Fibroblast of villous mesenchyme (primary cell): Measurements from ENCODE around the gene ZNF581. TPM values are rescaled to one million over a fixed set of nuclear protein-coding genes. Genes with fewer than 3 reads are reported as not detected.

Source experiments
- DNase-seq: peaks from one replicate; pipeline ENCODE4 v3.0.0-alpha.2; 2010; ENCODE audit warnings: low read depth
- H3K4me3 ChIP-seq: 2 replicates; pipeline ENCODE4 v1.5.1; 2011; ENCODE audit warnings: low read depth, mild to moderate bottlenecking, low read length
- total RNA-seq: library from RNA; depleted of rRNA; stranded (reverse); fragments of >200 nt; gene quantifications from 2 replicates; pipeline ENCODE4 v1.2.3, GENCODE V29; 2012
- TF ChIP-seq, protein P1 (sequence below): IDR thresholded peaks from 2 replicates; pipeline ENCODE4 v1.5.1; 2012; ENCODE audit warnings: low read depth, mild to moderate bottlenecking, low read length; ENCODE audit not compliant: insufficient read depth

ZNF581 gene
- total RNA-seq, 1 donor = 13.0 TPM

DNA sequence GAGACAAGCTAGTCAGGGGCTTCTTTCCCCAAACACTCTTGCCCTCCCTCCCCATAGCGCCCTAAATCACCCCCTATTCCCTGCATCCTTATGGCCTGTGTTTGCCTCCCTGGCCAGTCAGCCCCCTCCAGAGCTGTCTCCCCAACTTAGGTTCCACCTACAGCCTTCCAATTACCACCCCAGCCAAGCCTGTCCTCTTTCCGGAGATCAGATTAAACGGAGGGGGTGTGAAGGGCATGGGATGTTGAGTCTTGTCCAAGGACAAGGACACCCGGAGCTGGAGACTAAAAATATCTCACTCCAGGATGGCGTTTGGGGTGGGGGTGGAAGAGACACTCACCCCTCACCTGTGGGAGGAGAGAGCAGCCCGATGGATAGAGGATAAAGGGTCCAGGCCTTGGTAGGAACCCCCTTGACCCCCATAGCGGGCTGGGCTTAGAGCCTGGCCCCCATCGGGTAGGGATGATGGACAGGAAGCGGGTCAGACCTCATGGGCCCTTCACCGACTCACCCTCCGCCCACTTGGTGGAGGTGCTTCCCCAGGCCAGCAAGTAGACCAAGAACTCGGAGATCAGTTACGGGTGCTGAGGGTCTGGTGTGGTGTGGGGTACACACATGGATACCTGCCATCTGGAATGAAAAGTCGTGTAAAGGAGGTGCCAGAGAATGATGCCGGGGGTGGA, 32.0 kb upstream of the ZNF581 start:
- no peak overlapping the region for H3K4me3 ChIP-seq
- TF ChIP-seq, protein P1, sequence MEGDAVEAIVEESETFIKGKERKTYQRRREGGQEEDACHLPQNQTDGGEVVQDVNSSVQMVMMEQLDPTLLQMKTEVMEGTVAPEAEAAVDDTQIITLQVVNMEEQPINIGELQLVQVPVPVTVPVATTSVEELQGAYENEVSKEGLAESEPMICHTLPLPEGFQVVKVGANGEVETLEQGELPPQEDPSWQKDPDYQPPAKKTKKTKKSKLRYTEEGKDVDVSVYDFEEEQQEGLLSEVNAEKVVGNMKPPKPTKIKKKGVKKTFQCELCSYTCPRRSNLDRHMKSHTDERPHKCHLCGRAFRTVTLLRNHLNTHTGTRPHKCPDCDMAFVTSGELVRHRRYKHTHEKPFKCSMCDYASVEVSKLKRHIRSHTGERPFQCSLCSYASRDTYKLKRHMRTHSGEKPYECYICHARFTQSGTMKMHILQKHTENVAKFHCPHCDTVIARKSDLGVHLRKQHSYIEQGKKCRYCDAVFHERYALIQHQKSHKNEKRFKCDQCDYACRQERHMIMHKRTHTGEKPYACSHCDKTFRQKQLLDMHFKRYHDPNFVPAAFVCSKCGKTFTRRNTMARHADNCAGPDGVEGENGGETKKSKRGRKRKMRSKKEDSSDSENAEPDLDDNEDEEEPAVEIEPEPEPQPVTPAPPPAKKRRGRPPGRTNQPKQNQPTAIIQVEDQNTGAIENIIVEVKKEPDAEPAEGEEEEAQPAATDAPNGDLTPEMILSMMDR = no peak
- DNase-seq = no peak

DNA sequence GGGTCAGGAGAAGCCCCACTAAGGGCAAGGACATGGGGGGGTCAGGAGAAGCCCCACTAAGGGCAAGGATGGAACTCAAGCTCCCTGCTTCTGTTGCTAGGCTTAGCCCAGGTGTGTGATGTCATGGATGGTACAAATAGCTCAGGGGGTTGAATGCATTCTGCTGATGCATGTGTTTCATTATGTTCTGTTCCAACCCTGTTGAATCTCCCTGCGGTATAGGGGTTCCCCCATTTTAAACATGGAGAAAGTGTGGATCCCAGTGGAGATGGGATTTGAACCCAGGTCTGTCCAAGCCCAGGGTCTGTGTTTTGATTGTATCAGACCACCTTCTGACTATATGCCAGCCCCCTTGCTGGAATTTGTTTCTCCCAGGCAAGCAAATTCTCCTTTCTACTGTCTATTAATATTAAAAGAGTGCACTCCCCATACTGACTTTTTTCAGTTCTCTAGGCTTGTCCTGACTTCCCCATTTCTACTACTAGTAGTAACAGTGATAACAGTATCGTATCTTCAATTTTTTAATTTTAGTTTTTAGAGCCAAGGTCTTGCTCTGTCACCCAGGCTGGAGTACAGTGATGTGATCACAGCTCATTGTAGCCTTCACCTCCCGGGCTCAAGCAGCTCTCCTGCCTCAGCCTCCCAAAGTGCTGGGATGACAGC, 31.3 kb upstream of the ZNF581 start:
- TF ChIP-seq, protein P1 = no peak
- H3K4me3 ChIP-seq = no peak overlapping the region
- DNase-seq = no peak

DNA sequence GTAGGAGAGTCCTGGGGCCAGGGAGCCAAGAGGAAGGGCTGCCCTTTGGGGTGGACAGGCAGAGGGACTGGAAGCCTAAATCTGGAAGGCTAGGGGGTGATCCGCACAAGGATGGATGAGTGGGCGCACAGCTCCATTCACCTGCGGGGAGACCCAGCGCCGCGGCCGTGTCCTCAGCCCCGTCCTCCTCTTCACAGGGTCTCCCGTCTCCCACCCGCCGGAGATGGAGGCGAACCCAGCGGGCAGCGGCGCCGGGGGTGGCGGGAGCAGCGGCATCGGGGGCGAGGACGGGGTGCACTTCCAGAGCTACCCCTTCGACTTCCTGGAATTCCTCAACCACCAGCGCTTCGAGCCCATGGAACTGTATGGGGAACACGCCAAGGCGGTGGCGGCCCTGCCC, 30.1 kb upstream of the ZNF581 start:
- no peak overlapping the region for H3K4me3 ChIP-seq
- no peak for DNase-seq
- TF ChIP-seq, protein P1 = no peak

- no peak overlapping the region for H3K4me3 ChIP-seq
- TF ChIP-seq, protein P1 = no peak
- DNase-seq = no peak
These were observed 29.3 kb upstream of the ZNF581 start for GRCh38 chr19:55613930-55614710.

DNA sequence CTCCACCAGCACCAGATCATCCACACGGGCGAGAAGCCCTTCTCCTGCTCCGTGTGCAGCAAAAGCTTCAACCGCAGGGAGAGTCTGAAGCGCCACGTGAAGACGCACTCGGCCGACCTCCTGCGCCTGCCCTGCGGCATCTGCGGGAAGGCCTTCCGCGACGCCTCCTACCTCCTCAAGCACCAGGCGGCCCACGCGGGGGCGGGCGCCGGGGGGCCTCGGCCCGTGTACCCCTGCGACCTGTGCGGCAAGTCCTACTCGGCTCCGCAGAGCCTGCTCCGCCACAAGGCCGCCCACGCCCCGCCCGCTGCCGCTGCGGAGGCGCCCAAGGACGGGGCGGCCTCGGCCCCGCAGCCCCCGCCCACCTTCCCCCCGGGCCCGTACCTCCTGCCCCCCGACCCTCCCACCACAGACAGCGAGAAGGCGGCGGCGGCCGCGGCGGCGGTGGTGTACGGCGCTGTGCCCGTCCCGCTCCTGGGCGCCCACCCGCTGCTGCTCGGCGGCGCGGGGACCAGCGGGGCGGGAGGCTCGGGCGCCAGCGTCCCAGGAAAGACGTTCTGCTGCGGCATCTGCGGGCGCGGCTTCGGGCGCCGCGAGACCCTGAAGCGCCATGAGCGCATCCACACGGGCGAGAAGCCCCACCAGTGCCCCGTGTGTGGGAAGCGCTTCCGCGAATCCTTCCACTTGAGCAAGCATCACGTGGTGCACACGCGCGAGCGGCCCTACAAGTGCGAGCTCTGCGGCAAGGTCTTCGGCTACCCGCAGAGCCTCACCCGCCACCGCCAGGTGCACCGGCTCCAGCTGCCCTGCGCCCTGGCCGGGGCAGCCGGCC, 28.5 kb upstream of the ZNF581 start:
- H3K4me3 ChIP-seq = no peak overlapping the region
- no peak for DNase-seq
- TF ChIP-seq, protein P1 = no peak
